Measurements from ENCODE around the gene KCNJ5. TPM values are rescaled to one million over a fixed set of nuclear protein-coding genes. Genes with fewer than 3 reads are reported as not detected.

Gene KCNJ5
- total RNA-seq, 2 experiments from 2014 or later, result not detected

GRCh38 chr11:128891913-128892398 lies 800 bp downstream of the KCNJ5 start:
- Mint-ChIP-seq H3K27ac (no peak overlapping the region), H3K4me3 (no peak overlapping the region), H3K36me3 (ENCODE audit: low read depth) (no peaks in the 10 kb centered on the region), H3K4me1 (peaks cover 10% of the 10 kb centered on the region), H3K27me3 (peaks cover 62% of the 10 kb centered on the region), H3K9me3 (no peaks in the 10 kb centered on the region)
- POLR2A ChIA-PET, result interaction anchor here (1.2 to 1.3 kb wide), 2 partner anchors 10 to 61 kb away, joined by 3 to 4 read pairs; no protein-coding TSS in a partner anchor
- CTCF ChIA-PET, result no interaction called here
- no peak for DNase-seq

GRCh38 chr11:128892866-128893565 lies 1.9 kb downstream of the KCNJ5 start:
- peaks cover 59% of the 10 kb centered on the region for H3K27me3 Mint-ChIP-seq
- H3K9me3 Mint-ChIP-seq, result no peaks in the 10 kb centered on the region
- no peaks in the 10 kb centered on the region for H3K36me3 Mint-ChIP-seq (ENCODE audit: low read depth)
- no peak for DNase-seq
- H3K27ac Mint-ChIP-seq, result no peak overlapping the region
- H3K4me3 Mint-ChIP-seq, result no peak overlapping the region
- CTCF ChIA-PET, result interaction anchor here (0.6 to 1.1 kb wide), 3 partner anchors 8 to 412 kb away, joined by 3 to 4 read pairs (median 4); no protein-coding TSS in a partner anchor
- H3K4me1 Mint-ChIP-seq, result peaks cover 8% of the 10 kb centered on the region
- POLR2A ChIA-PET, result interaction anchor here (0.7 to 1.2 kb wide), 3 partner anchors 11 to 15 kb away, joined by 3 read pairs; no protein-coding TSS in a partner anchor

DNA sequence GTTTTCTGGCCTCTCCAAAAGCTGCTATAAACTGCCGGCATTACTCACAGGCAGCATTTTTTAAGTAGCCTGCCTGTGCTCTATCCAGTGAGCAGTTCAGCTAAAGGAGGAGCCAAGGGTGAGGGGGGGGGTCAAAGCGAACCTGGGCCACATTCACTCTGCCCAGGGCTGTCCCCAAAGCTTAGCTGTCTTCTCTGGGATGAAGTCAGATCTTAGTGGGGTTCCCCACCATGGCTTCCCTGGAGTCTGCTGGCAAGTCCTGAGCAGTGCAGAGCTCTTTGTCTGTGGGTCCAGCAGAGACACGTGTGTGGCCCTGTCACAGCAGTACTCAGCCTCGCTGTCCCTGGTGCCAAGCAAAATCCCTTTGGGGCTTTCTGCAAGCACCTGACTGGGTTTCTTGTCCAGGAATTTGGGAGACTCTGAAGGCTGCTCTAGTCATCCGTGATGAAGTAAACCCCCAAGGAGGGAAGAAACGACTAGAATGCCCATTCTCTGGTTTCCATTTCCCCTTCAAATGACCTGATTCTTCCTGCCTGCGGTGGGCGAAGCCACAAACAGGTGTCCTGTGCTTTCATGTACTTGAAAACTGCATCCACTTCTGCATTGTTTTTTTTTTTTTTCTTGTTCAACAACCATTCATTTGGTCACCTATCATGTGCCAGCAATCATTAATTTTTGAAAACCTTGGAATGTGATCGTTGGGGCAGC lies 2.6 kb downstream of the KCNJ5 start:
- Mint-ChIP-seq H3K4me3 (no peak overlapping the region), H3K27me3 (peaks cover 57% of the 10 kb centered on the region)
- POLR2A ChIA-PET, result interaction anchor here (0.8 kb wide), 1 partner anchor 10 kb away, joined by 3 read pairs; no protein-coding TSS in a partner anchor

DNA sequence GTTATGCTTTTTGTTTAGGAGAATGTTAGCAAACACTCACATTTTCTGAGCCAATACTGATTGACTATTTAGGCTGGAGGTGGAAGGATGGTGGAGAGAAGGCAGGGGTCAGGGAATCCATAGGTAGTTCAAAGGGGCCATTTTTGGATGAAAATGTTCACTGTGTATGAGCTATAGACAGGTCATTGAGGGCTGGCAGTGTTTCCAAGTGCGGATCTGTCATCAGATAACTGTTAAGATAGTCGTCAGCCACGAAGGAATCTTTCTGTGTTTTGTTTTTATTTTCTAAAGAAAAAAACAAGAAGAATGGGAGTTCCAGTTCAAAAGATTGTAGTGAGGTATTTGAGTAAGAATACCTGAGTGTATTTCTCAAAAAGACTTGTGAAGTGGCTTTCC lies 3.1 kb downstream of the KCNJ5 start:
- Mint-ChIP-seq H3K4me3 (no peak overlapping the region), H3K27ac (no peak overlapping the region), H3K27me3 (peaks cover 56% of the 10 kb centered on the region), H3K36me3 (ENCODE audit: low read depth) (no peaks in the 10 kb centered on the region), H3K9me3 (no peaks in the 10 kb centered on the region), H3K4me1 (peaks cover 8% of the 10 kb centered on the region)
- no peak for DNase-seq
- ChIA-PET CTCF (interaction anchor here (1.1 kb wide), 1 partner anchor 9 kb away, joined by 6 read pairs; no protein-coding TSS in a partner anchor), POLR2A (no interaction called here)

More for the DNA sequence above, 2.6 kb downstream of the KCNJ5 start:
- H3K4me1 Mint-ChIP-seq, result peaks cover 8% of the 10 kb centered on the region
- H3K9me3 Mint-ChIP-seq, result no peaks in the 10 kb centered on the region
- H3K27ac Mint-ChIP-seq, result no peak overlapping the region
- H3K36me3 Mint-ChIP-seq (ENCODE audit: low read depth), result no peaks in the 10 kb centered on the region
- CTCF ChIA-PET, result interaction anchor here (0.6 to 1.1 kb wide), 3 partner anchors 9 to 411 kb away, joined by 3 to 4 read pairs (median 4); no protein-coding TSS in a partner anchor
- no peak for DNase-seq

DNA sequence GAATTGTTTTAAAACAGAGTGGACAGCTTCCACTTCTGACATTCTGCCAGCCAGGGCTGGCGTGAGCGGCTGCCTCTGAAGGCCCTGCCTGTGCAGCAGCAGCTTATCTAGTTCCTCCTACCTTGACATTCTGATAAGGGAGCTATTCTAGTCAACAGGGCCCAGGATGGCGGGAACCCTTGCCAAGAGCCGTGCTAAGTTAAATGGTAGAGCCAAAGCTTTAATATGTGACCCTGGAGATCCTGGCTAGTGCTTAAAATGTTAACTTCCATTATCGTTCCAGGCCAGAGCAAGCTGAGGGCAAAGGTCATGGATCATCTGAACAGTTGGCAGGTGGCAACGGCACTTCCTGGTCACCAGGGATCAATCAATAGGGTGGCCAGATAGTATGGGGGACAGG lies 3.5 kb downstream of the KCNJ5 start:
- CTCF ChIA-PET, result interaction anchor here (1.1 kb wide), 1 partner anchor 9 kb away, joined by 6 read pairs; no protein-coding TSS in a partner anchor
- Mint-ChIP-seq H3K27ac (no peak overlapping the region), H3K27me3 (peaks cover 52% of the 10 kb centered on the region), H3K36me3 (ENCODE audit: low read depth) (no peaks in the 10 kb centered on the region), H3K9me3 (no peaks in the 10 kb centered on the region), H3K4me1 (peaks cover 8% of the 10 kb centered on the region), H3K4me3 (no peak overlapping the region)
- POLR2A ChIA-PET, result no interaction called here
- DNase-seq, result no peak

GRCh38 chr11:128895526-128895925 lies 4.4 kb downstream of the KCNJ5 start:
- H3K4me1 Mint-ChIP-seq, result peaks cover 8% of the 10 kb centered on the region
- no peak overlapping the region for H3K4me3 Mint-ChIP-seq
- ChIA-PET CTCF (no interaction called here), POLR2A (no interaction called here)
- no peak for DNase-seq
- peaks cover 45% of the 10 kb centered on the region for H3K27me3 Mint-ChIP-seq
- H3K27ac Mint-ChIP-seq, result no peak overlapping the region
- no peaks in the 10 kb centered on the region for H3K36me3 Mint-ChIP-seq (ENCODE audit: low read depth)
- no peaks in the 10 kb centered on the region for H3K9me3 Mint-ChIP-seq

DNA sequence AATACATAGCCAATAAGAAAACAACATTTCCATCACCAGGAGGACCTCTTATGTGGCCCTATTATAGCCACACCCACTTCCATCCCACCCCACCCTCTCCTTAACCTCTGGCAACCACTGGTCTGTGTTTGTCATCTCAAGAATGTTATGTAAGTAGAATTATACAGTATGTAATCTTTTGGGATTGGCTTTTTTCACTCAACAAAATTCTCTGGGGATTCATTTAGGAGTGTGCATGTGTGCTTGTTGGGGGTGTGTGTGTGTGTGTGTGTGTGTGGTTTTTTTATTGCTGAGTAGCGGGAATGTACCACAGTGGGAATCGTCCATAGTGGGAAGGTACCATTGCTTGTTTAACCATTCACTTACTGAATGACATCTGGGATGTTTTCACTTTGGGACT lies 5.2 kb downstream of the KCNJ5 start:
- Mint-ChIP-seq H3K27me3 (peaks cover 39% of the 10 kb centered on the region), H3K27ac (no peak overlapping the region), H3K36me3 (ENCODE audit: low read depth) (no peaks in the 10 kb centered on the region), H3K4me1 (peaks cover 6% of the 10 kb centered on the region), H3K9me3 (no peaks in the 10 kb centered on the region), H3K4me3 (no peak overlapping the region)
- CTCF ChIA-PET, result no interaction called here
- no peak for DNase-seq
- POLR2A ChIA-PET, result no interaction called here

DNA sequence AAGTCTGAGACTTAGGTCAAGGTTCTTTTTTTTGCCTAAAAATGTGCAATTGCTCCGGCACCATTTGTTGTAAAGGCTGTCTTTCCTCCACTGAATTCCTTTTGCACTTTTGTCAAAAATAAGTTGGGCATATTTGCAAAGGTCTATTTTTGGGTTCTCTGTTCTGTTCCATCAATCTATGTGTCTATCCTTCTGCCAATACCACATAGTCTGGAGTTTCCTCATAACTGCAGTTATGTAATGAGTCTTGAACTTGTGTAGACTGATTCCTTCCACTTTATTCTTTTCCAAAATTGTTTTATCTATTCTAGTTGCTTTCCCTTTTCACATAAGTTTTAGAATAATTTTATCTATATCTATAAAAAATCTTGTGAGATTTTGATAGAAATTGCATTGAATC lies 6.7 kb downstream of the KCNJ5 start:
- H3K4me3 Mint-ChIP-seq, result no peak overlapping the region
- H3K27me3 Mint-ChIP-seq, result peaks cover 32% of the 10 kb centered on the region
- peaks cover 6% of the 10 kb centered on the region for H3K4me1 Mint-ChIP-seq
- DNase-seq, result no peak
- POLR2A ChIA-PET, result no interaction called here
- no peaks in the 10 kb centered on the region for H3K9me3 Mint-ChIP-seq
- no peaks in the 10 kb centered on the region for H3K36me3 Mint-ChIP-seq (ENCODE audit: low read depth)
- CTCF ChIA-PET, result no interaction called here
- H3K27ac Mint-ChIP-seq, result no peak overlapping the region

DNA sequence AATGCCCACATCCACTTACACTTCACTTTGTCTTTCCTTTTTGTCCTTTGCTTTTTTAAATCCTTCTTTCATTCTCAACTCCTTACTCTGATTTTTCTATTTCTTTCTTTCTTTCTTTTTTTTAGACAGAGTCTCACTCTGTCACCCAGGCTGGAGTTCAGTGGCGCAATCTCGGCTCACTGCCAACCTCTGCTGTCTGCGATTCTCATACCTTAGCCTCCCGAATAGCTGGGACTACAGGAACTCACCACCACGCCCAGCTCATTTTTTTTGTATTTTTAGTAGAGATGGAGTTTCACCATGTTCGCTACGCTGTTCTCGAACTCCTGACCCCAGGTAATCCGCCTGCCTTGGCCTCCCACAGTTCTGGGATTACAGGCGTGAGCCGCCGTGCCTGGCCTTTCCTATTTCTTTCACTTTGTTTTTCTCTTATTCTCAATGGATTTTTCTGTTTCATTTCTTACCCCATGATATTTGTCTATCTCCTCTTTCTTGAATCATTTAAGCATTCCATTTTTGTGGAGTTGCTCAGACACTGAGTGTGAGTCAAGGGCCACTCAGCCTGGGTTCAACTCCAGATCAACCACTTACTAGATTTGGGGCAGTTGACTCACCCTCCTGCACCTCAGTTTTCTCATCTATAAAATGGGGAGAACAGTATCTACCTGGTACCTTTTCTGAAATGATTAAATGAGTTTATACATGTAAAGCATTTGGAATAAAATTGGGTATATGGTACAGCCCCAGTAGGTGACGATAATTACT lies 7.6 kb downstream of the KCNJ5 start:
- H3K9me3 Mint-ChIP-seq, result no peaks in the 10 kb centered on the region
- peaks cover 42% of the 10 kb centered on the region for H3K27me3 Mint-ChIP-seq
- ChIA-PET CTCF (no interaction called here), POLR2A (no interaction called here)
- H3K36me3 Mint-ChIP-seq (ENCODE audit: low read depth), result no peaks in the 10 kb centered on the region
- no peak overlapping the region for H3K4me3 Mint-ChIP-seq
- peaks cover 5% of the 10 kb centered on the region for H3K4me1 Mint-ChIP-seq
- H3K27ac Mint-ChIP-seq, result no peak overlapping the region
- no peak for DNase-seq

DNA sequence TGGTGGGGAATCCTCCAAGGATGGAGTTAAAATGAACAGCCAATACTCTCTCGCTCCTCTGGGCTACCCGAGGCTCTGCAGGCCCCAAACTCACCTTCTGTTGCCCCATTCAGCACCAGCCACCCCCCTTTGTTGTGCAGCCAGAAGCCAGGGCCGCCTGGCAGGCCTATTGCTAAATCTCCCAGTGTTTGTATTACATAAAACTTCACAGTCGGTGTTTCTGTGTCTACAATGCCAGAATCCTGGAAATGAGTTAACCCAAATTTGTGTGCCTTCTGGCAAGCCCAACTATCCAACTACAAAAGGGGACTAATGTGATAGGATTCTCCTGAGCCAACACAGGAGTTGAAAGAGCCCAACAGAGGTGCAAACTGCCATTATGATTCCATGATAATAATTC lies 9.3 kb downstream of the KCNJ5 start:
- peaks cover 3% of the 10 kb centered on the region for H3K4me1 Mint-ChIP-seq
- CTCF ChIA-PET, result no interaction called here
- no peaks in the 10 kb centered on the region for H3K9me3 Mint-ChIP-seq
- DNase-seq, result no peak
- peaks cover 45% of the 10 kb centered on the region for H3K27me3 Mint-ChIP-seq
- no peaks in the 10 kb centered on the region for H3K36me3 Mint-ChIP-seq (ENCODE audit: low read depth)
- POLR2A ChIA-PET, result no interaction called here
- H3K27ac Mint-ChIP-seq, result no peak overlapping the region
- no peak overlapping the region for H3K4me3 Mint-ChIP-seq

DNA sequence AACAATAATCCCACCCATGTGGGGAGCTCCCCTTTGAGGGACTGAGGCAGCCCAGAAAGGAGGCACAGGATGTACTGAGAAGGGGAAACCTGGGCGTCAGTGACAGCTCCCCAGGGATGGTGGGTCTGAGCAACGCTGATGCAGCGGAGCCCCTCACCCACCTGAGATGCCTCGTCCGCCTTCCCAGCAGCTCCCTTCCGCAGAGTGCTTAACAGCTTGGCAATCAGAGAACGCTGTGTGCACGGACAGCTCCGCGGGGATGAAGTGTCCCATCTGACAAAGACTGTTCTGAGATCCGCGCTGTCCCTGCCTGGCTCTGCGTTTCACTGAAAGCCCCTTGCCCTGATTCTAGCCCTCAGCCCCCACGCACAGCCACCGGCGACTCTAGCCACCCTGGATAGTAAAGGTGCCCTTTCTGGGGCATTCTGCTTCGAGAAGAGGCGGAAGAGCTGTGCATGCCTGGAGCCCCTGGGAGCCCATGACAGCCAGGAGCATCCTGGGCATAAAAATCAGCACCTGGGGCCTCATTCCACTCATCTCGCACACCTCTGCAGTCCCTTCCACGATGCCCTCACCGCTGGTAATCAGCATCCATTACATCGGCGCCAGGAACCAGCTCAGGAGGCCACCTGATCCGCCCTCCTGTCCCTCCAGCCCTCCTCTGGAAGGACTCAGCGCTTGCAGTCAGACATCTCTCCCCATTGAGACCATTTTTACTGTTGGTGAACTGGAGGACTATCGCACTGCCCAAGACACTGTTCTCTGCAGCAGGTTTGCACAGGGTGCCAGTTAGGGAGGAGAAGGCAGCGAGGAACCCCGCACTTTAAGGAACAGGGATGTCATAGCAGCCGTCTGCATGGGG lies 10.7 kb downstream of the KCNJ5 start:
- Mint-ChIP-seq H3K4me3 (no peak overlapping the region), H3K9me3 (no peaks in the 10 kb centered on the region), H3K4me1 (peaks cover 10% of the 10 kb centered on the region), H3K27ac (no peak overlapping the region), H3K27me3 (peaks cover 49% of the 10 kb centered on the region), H3K36me3 (ENCODE audit: low read depth) (no peaks in the 10 kb centered on the region)
- DNase-seq, result no peak
- ChIA-PET CTCF (interaction anchor here (0.8 to 1.1 kb wide), 2 partner anchors 16 to 17 kb away, joined by 3 read pairs; no protein-coding TSS in a partner anchor), POLR2A (no interaction called here)

- Mint-ChIP-seq H3K36me3 (ENCODE audit: low read depth) (no peaks in the 10 kb centered on the region), H3K9me3 (no peaks in the 10 kb centered on the region), H3K4me1 (peaks cover 10% of the 10 kb centered on the region), H3K27me3 (peaks cover 52% of the 10 kb centered on the region), H3K4me3 (no peak overlapping the region), H3K27ac (no peak overlapping the region)
- ChIA-PET POLR2A (no interaction called here), CTCF (interaction anchor here (0.8 to 6.4 kb wide), 2 partner anchors 17 to 41 kb away, joined by 3 to 59 read pairs; no protein-coding TSS in a partner anchor)
- no peak for DNase-seq
Observed at GRCh38 chr11:128902515-128903066, 11.4 kb downstream of the KCNJ5 start.

Measured in activated CD4-positive, alpha-beta memory T cell treated with anti-CD3 and anti-CD28 coated beads, Interleukin-2, amount 10 ng/mL, durations not matched to agents 7 days and 5 days (primary cell).